MM.1S (cell line): ENCODE measurements around the gene RCE1.

Source experiments
- CTCF ChIP-seq: fragments of 300-600 bp; sonication (generic); IDR thresholded peaks from 2 replicates; pipeline ENCODE4 v1.5.1; 2016; ENCODE audit warnings: antibody characterized with exemption, low read length, mixed read lengths
- EZH2 ChIP-seq: fragments of 300-600 bp; sonication (generic); optimal IDR thresholded peaks from 2 replicates; pipeline ENCODE3; 2017; ENCODE audit warnings: low read depth, mild to moderate bottlenecking, antibody characterized with exemption, low read length, mixed read lengths
- EZH2phosphoT487 ChIP-seq: fragments of 300-600 bp; sonication (generic); IDR thresholded peaks from 2 replicates; pipeline ENCODE4 v1.6.1; 2018; ENCODE audit warnings: antibody characterized with exemption, low read length

GRCh38 chr11:66823700-66824099 lies 19.5 kb upstream of the RCE1 start:
- TF ChIP-seq CTCF (no peak), EZH2phosphoT487 (no peak), EZH2 (no peak)
